Tibial nerve (tissue), 4 donors: ENCODE measurements around the gene TMC8. TPM values are rescaled to one million over a fixed set of nuclear protein-coding genes. Genes with fewer than 3 reads are reported as not detected.

ENCODE experiments used
- DNase-seq, 2 donors: peaks; one replicate each; pipeline ENCODE4 v3.0.0-alpha.2; 2019; ENCODE audit warnings: low spot score in 2 of 2
- H3K27ac ChIP-seq, 4 donors: fragments of 200-600 bp; sonication (generic) in 3 of 4; one replicate each; pipeline ENCODE4 v1.5.1; 2017 to 2019; ENCODE audit warnings: mild to moderate bottlenecking in 1 of 4
- H3K27me3 ChIP-seq, 2 donors: fragments of 200-600 bp; sonication (generic) in 1 of 2; one replicate each; pipeline versions ENCODE4 v1.5.1 to v1.6.0; 2017 to 2019
- H3K36me3 ChIP-seq, 3 donors: fragments of 200-600 bp; sonication (generic); one replicate each; pipeline ENCODE4 v1.5.1; 2018 to 2019
- H3K4me1 ChIP-seq, 4 donors: fragments of 200-600 bp; sonication (generic) in 3 of 4; one replicate each; pipeline ENCODE4 v1.5.1; 2017 to 2019
- H3K4me3 ChIP-seq, 4 donors: fragments of 200-600 bp; sonication (generic) in 3 of 4; one replicate each; pipeline ENCODE4 v1.5.1; 2017 to 2019; ENCODE audit warnings: mild to moderate bottlenecking in 1 of 4, moderate library complexity in 1 of 4
- H3K9me3 ChIP-seq, 4 donors: fragments of 200-600 bp; sonication (generic) in 3 of 4; one replicate each; pipeline ENCODE4 v1.5.1; 2017 to 2019
- EP300 ChIP-seq, 2 donors: sonication (generic); formaldehyde crosslinking; IDR thresholded peaks; one replicate each; pipeline ENCODE4 v1.6.1; 2017; ENCODE audit warnings: antibody characterized with exemption in 2 of 2, mild to moderate bottlenecking in 1 of 2
- POLR2A ChIP-seq, 2 donors: fragments of 450-650 bp; IDR thresholded peaks; one replicate each; pipeline ENCODE4 v1.6.1; 2017; ENCODE audit warnings: antibody characterized with exemption in 2 of 2, mild to moderate bottlenecking in 2 of 2, moderate library complexity in 2 of 2
- WGBS, 2 donors: methylation state at CpG; one replicate each; pipeline ENCODE4 v1.1.5; 2018; 5-methylcytosine and 5-hydroxymethylcytosine counted together
- total RNA-seq, 4 donors: library from RNA; depleted of rRNA; stranded (reverse); fragments of >200 nt; gene quantifications; one replicate each; pipeline ENCODE4 v1.1.0, GENCODE V29; 2016
- TF ChIP-seq, protein P1 (sequence below), 5 experiments: fragments of 200-600 bp in 3 of 5; fragments of 450-650 bp in 2 of 5; sonication (generic) in 3 of 5; IDR thresholded peaks; one replicate each; pipeline ENCODE4 v1.5.1; 2016 to 2019; ENCODE audit warnings: antibody characterized with exemption in 5 of 5, mild to moderate bottlenecking in 3 of 5, moderate library complexity in 2 of 5

Gene TMC8
- total RNA-seq, 4 donors from 2014 or later = 5.2 to 18.3 (median 6.7) TPM

DNA sequence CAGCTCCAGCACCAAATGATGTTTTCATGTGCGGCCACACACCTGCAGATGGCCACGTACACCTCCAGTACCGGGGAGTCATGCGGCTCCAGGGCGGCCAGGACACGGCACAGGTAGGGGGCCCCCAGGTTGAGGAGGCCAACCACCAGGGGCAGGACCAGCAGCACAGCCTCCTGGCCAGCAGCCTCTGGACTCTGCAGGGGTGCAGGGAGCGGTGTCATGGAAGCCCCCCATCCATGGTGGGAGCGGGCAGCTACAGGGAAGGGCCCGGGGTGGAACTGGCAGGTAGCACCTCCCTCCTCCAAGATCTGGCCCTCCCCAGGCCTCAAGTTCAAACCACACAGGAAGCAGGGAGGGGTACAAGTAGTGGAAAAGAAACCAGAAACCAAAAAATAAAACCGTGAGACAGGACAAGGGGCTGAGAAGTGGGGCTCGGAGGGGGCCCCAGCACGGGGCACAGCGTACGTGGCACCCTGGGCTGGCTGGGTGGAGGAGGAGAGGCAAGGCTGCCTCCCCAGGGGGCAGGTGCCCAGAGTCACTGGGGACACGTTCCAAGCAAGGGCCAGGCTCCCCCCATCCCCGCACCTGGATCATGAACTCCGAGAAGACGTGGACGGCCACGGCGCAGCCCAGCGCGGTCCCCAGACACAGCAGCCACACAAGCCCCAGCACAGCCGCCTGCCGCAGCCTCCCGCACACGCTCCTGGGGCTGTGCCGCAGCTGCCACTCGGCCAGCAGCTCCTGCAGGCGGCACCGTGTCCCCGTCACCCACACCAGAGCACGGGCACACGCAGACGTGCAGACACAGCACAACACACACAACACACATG, 9.4 kb upstream of the TMC8 start:
- Histone ChIP-seq H3K27ac (peak overlapping the region in 2 of 4 donors; percentile 57 to 60), H3K27me3 (no peaks in the 10 kb centered on the region), H3K4me3 (peak overlapping the region in 1 of 4 donors; percentile 0), H3K9me3 (no peaks in the 10 kb centered on the region), H3K36me3 (peaks cover 0 to 82% (median 12%) of the 10 kb centered on the region in 3 donors), H3K4me1 (peaks cover 0 to 51% (median 31%) of the 10 kb centered on the region in 4 donors)
- no peak for TF ChIP-seq EP300 (IDR thresholded peaks at IDR 0.05)
- TF ChIP-seq, protein P1, sequence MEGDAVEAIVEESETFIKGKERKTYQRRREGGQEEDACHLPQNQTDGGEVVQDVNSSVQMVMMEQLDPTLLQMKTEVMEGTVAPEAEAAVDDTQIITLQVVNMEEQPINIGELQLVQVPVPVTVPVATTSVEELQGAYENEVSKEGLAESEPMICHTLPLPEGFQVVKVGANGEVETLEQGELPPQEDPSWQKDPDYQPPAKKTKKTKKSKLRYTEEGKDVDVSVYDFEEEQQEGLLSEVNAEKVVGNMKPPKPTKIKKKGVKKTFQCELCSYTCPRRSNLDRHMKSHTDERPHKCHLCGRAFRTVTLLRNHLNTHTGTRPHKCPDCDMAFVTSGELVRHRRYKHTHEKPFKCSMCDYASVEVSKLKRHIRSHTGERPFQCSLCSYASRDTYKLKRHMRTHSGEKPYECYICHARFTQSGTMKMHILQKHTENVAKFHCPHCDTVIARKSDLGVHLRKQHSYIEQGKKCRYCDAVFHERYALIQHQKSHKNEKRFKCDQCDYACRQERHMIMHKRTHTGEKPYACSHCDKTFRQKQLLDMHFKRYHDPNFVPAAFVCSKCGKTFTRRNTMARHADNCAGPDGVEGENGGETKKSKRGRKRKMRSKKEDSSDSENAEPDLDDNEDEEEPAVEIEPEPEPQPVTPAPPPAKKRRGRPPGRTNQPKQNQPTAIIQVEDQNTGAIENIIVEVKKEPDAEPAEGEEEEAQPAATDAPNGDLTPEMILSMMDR (IDR thresholded peaks at IDR 0.05) = no peak
- TF ChIP-seq POLR2A (IDR thresholded peaks at IDR 0.05) = no peak
- 86 to 87% methylated on average over 23 to 34 of the region's 35 CpGs for WGBS, 2 donors
- DNase-seq = no peak

DNA sequence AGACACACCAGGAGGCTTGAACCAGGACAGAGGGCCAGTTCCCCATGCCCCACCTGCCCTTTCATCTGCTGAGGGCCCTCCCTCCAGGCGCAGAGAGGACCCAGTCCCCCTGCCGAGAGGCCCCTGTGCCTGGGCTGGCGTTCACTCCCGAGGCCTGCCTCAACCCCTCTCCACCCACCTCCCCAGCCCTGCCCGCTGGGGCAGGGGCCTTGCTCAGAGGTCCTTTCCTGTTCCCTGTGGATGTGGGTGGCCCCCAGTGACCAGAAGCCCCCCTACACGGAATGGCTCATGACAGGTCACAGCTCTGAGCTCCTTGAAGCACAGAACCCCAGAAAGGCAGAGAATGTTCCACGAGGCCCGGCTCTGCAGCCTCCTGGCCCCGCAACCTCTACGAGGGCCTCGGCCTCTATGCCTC, 8.8 kb upstream of the TMC8 start:
- Histone ChIP-seq H3K27me3 (no peaks in the 10 kb centered on the region), H3K9me3 (no peaks in the 10 kb centered on the region), H3K36me3 (peaks cover 0 to 75% (median 12%) of the 10 kb centered on the region in 3 donors), H3K27ac (peak overlapping the region in 3 of 4 donors; percentile 4 to 60 (median 57)), H3K4me1 (peaks cover 0 to 57% (median 37%) of the 10 kb centered on the region in 4 donors), H3K4me3 (peak overlapping the region in 1 of 4 donors; percentile 0)
- TF ChIP-seq EP300 (IDR thresholded peaks at IDR 0.05) = no peak
- TF ChIP-seq POLR2A (IDR thresholded peaks at IDR 0.05) = no peak
- TF ChIP-seq, protein P1 (IDR thresholded peaks at IDR 0.05) = no peak
- DNase-seq = no peak
- 27 to 66% methylated on average over 3 to 6 of the region's 11 CpGs for WGBS, 2 donors

DNA sequence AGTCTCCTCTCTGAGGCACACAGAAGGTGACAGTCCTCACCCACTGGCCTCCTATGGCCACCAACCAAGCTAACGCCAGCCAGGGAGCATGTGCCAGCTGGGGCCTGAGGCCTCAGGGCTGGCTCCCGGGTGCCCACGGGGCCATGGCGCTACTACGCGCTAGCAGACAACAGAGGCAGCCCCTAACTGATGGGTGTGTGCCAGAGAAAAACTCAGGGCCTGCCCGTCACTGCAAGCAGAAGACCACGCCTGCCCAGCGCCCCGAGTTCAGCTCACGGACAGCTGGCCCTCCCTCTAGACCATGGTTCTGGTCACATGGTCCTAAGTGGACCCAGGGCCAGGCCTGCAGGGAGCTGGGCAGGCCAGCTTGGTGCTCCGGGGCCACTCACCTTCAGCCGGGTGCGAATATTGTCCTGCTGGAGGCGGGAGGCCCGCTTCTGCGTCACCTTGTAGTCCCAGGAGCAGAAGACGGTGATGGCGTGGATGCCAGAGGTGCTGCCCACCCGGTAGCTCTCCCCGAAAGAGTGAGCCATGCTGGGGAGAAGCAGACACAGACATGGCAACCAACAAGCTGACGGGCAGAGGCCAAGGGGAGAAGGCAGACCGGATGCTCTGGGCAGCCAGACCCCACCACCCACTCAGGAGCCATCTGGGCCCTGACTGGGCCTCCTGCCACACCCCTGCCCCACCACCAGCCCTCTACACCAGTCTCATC, 8.2 kb upstream of the TMC8 start:
- Histone ChIP-seq H3K9me3 (no peaks in the 10 kb centered on the region), H3K27ac (peak overlapping the region in 3 of 4 donors; percentile 4 to 60 (median 57)), H3K27me3 (no peaks in the 10 kb centered on the region), H3K36me3 (peaks cover 0 to 70% (median 12%) of the 10 kb centered on the region in 3 donors), H3K4me3 (no peak overlapping the region), H3K4me1 (peaks cover 0 to 61% (median 43%) of the 10 kb centered on the region in 4 donors)
- no peak for TF ChIP-seq EP300 (IDR thresholded peaks at IDR 0.05)
- TF ChIP-seq, protein P1 (IDR thresholded peaks at IDR 0.05) = no peak
- TF ChIP-seq POLR2A (IDR thresholded peaks at IDR 0.05) = no peak
- WGBS, 2 donors = 75 to 97% methylated on average over 7 to 22 of the region's 23 CpGs
- DNase-seq = no peak

DNA sequence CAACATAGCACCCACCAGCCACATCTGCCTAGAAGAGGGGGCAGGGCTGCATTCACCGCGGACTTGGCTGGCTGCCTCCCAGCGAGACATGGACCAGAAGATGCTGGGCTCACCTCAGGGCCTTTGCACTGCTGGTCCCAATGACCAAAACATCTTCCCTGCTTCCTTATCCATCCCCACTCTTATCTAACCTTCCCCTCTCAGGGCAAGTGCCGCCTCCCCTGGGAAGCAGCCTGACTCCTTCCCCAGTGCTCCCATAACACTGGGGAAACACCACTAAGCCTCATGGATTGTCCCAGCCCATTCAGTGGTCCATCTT, 7.7 kb upstream of the TMC8 start:
- Histone ChIP-seq H3K36me3 (peaks cover 0 to 70% (median 12%) of the 10 kb centered on the region in 3 donors), H3K9me3 (no peaks in the 10 kb centered on the region), H3K27ac (peak overlapping the region in 3 of 4 donors; percentile 4 to 57 (median 22)), H3K4me3 (no peak overlapping the region), H3K4me1 (peaks cover 0 to 61% (median 44%) of the 10 kb centered on the region in 4 donors), H3K27me3 (no peaks in the 10 kb centered on the region)
- WGBS, 2 donors = 92 to 96% methylated on average over 4 of the region's 4 CpGs
- no peak for DNase-seq
- TF ChIP-seq POLR2A (IDR thresholded peaks at IDR 0.05) (no peak), EP300 (IDR thresholded peaks at IDR 0.05) (no peak)
- TF ChIP-seq, protein P1 (IDR thresholded peaks at IDR 0.05) = no peak
